GM23338 (cell line): ENCODE results near the gene PCDHGB4. TPM values are rescaled to one million over a fixed set of nuclear protein-coding genes. Genes with fewer than 3 reads are reported as not detected.

Experiments used
- ATAC-seq: fragments of 200-7000 bp; cut with Tn5 transposase; 3 replicates; pipeline ENCODE4 v1.9.1; 2020
- DNase-seq: peaks from one replicate; pipeline ENCODE4 v3.0.0-alpha.2; 2015; ENCODE audit warnings: low spot score
- H2AFZ ChIP-seq: fragments of 200-600 bp; sonication (generic); 2 replicates; pipeline ENCODE4 v1.8.0; 2016; ENCODE audit warnings: antibody characterized with exemption, mild to moderate bottlenecking, moderate library complexity
- H3F3A ChIP-seq: fragments of 200-600 bp; sonication (generic); replicated peaks from 2 replicates; pipeline ENCODE4 v1.8.0; 2017; ENCODE audit warnings: antibody characterized with exemption, mixed run types, low read depth
- H3K27ac ChIP-seq: fragments of 200-600 bp; sonication (generic); 2 replicates; pipeline ENCODE4 v1.6.1; 2016; ENCODE audit warnings: low read depth
- H3K27me3 ChIP-seq: fragments of 200-600 bp; sonication (generic); 2 replicates; pipeline ENCODE4 v1.8.0; 2016; ENCODE audit warnings: mild to moderate bottlenecking, mixed run types, moderate library complexity; ENCODE audit not compliant: insufficient read depth
- H3K36me3 ChIP-seq: fragments of 200-600 bp; sonication (generic); 2 replicates; pipeline ENCODE4 v1.8.0; 2016; ENCODE audit warnings: mild to moderate bottlenecking; ENCODE audit not compliant: insufficient read depth
- H3K4me1 ChIP-seq: fragments of 200-600 bp; sonication (generic); 2 replicates; pipeline ENCODE4 v1.8.0; 2016; ENCODE audit warnings: mild to moderate bottlenecking, moderate library complexity; ENCODE audit not compliant: insufficient read depth
- H3K4me2 ChIP-seq: fragments of 200-600 bp; sonication (generic); 2 replicates; pipeline ENCODE4 v1.7.1; 2017; ENCODE audit warnings: mixed run types
- H3K4me3 ChIP-seq: fragments of 200-600 bp; sonication (generic); 2 replicates; pipeline ENCODE4 v1.6.1; 2016; ENCODE audit warnings: mixed run types
- H3K79me2 ChIP-seq: fragments of 200-600 bp; sonication (generic); replicated peaks from 2 replicates; pipeline ENCODE4 v1.8.0; 2017; ENCODE audit warnings: mild to moderate bottlenecking; ENCODE audit not compliant: insufficient read depth
- H3K9me2 ChIP-seq: fragments of 200-600 bp; sonication (generic); 2 replicates; pipeline ENCODE4 v1.8.0; 2017; ENCODE audit not compliant: insufficient read depth
- H4K20me1 ChIP-seq: fragments of 200-600 bp; sonication (generic); replicated peaks from 2 replicates; pipeline ENCODE4 v1.8.0; 2017; ENCODE audit warnings: mild to moderate bottlenecking; ENCODE audit not compliant: insufficient read depth
- H3K27ac Mint-ChIP-seq: 2 replicates; pipeline ENCODE4 v1.8.0; 2020; ENCODE audit warnings: inconsistent platforms, mild to moderate bottlenecking, moderate library complexity, mixed read lengths
- H3K27me3 Mint-ChIP-seq: 3 replicates; pipeline ENCODE4 v1.8.0; 2022; ENCODE audit warnings: low read depth, mild to moderate bottlenecking, moderate library complexity, mixed read lengths, inconsistent platforms; ENCODE audit not compliant: insufficient read depth, poor library complexity
- H3K36me3 Mint-ChIP-seq: 3 replicates; pipeline ENCODE4 v1.8.0; 2021; ENCODE audit warnings: low read depth, mild to moderate bottlenecking, inconsistent platforms, moderate library complexity, mixed read lengths
- H3K4me1 Mint-ChIP-seq: 3 replicates; pipeline ENCODE4 v1.8.0; 2020; ENCODE audit warnings: mild to moderate bottlenecking, inconsistent platforms, mixed read lengths
- H3K4me3 Mint-ChIP-seq: 3 replicates; pipeline ENCODE4 v1.8.0; 2021; ENCODE audit warnings: moderate library complexity, mild to moderate bottlenecking, inconsistent platforms, mixed read lengths
- H3K9me3 Mint-ChIP-seq: 3 replicates; pipeline ENCODE4 v1.8.0; 2020; ENCODE audit warnings: moderate library complexity, mild to moderate bottlenecking, inconsistent platforms, mixed read lengths
- CREB1 ChIP-seq: fragments of 250-450 bp; sonication (Bioruptor Pico); IDR thresholded peaks from 2 replicates; pipeline ENCODE4 v1.5.0; 2020; ENCODE audit warnings: low read depth, mild to moderate bottlenecking, moderate library complexity
- EZH2 ChIP-seq: fragments of 200-600 bp; sonication (generic); IDR thresholded peaks from one replicate; pipeline ENCODE4 v1.8.0; 2017; ENCODE audit warnings: antibody characterized with exemption, mild to moderate bottlenecking, low read depth; ENCODE audit not compliant: unreplicated experiment
- EZH2phosphoT487 ChIP-seq: fragments of 200-600 bp; sonication (generic); IDR thresholded peaks from one replicate; pipeline ENCODE4 v1.8.1; 2018; ENCODE audit warnings: antibody characterized with exemption; ENCODE audit not compliant: unreplicated experiment
- JUNB ChIP-seq: IDR thresholded peaks from one replicate; pipeline ENCODE4 v1.6.1; 2016; ENCODE audit warnings: antibody characterized with exemption; ENCODE audit not compliant: unreplicated experiment
- NANOG ChIP-seq: IDR thresholded peaks from 2 replicates; pipeline ENCODE4 v1.6.1; 2016; ENCODE audit warnings: antibody characterized with exemption, borderline replicate concordance
- POLR2AphosphoS5 ChIP-seq: IDR thresholded peaks from 2 replicates; pipeline ENCODE4 v1.6.1; 2016; ENCODE audit warnings: antibody characterized with exemption, low read depth
- STAT1 ChIP-seq: IDR thresholded peaks from one replicate; pipeline ENCODE4 v1.6.1; 2016; ENCODE audit warnings: antibody characterized with exemption; ENCODE audit not compliant: unreplicated experiment
- ZNF114 ChIP-seq: fragments of 250-450 bp; sonication (Bioruptor Pico); IDR thresholded peaks from 2 replicates; pipeline ENCODE4 v1.5.0; 2020; ENCODE audit warnings: mild to moderate bottlenecking, moderate library complexity
- ZNF331 ChIP-seq: fragments of 250-450 bp; sonication (Bioruptor Pico); IDR thresholded peaks from 2 replicates; pipeline ENCODE4 v1.5.0; 2020; ENCODE audit warnings: low read depth, mild to moderate bottlenecking, moderate library complexity
- polyA plus RNA-seq: library from polyadenylated mRNA; unstranded; fragments of >200 nt; fragmentation: Nextera tagmentation; extraction: Ambion mirVana; gene quantifications from 2 replicates; pipeline ENCODE4 v1.2.1, GENCODE V29; 2016
- total RNA-seq: library from RNA; depleted of rRNA; stranded (reverse); fragments of >200 nt; shearing (Covaris generic); gene quantifications from 2 replicates; pipeline ENCODE4 v1.2.3, GENCODE V29; 2014
- TF ChIP-seq, protein P1 (sequence below): fragments of 250-450 bp; sonication (Bioruptor Pico); IDR thresholded peaks from 2 replicates; pipeline ENCODE4 v1.5.0; 2020; ENCODE audit warnings: mild to moderate bottlenecking, moderate library complexity
- TF ChIP-seq, protein P2 (sequence below), 2 experiments: fragments of 200-600 bp in 1 of 2; sonication (generic) in 1 of 2; conservative IDR thresholded peaks; 2 replicates each; pipeline versions ENCODE4 v1.5.1 to v1.6.1; 2016 to 2017; ENCODE audit warnings: antibody characterized with exemption in 2 of 2, low read depth in 2 of 2, mild to moderate bottlenecking in 2 of 2, moderate library complexity in 1 of 2
- TF ChIP-seq, protein P3 (sequence below): IDR thresholded peaks from 2 replicates; pipeline ENCODE4 v1.6.1; 2016; ENCODE audit warnings: antibody characterized with exemption
- TF ChIP-seq, protein P4 (sequence below): IDR thresholded peaks from one replicate; pipeline ENCODE4 v1.6.1; 2018; ENCODE audit warnings: antibody characterized with exemption; ENCODE audit not compliant: unreplicated experiment

The PCDHGB4 gene
- total and polyA plus RNA-seq, 2 experiments from 2014 or later = 3.5 to 16.6 TPM

DNA sequence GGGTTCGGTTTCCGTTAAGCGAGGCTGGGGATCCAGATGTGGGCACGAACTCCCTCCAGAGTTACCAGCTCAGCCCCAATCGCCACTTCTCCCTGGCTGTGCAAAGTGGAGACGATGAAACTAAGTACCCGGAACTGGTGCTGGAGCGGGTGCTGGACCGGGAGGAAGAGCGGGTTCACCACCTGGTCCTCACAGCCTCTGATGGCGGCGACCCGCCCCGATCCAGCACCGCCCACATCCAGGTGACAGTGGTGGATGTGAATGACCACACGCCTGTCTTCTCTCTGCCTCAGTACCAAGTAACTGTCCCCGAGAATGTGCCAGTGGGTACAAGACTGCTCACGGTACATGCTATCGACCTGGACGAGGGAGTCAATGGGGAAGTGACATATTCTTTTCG lies 4.2 kb upstream of the PCDHGB4 start:
- H3F3A ChIP-seq = no peaks in the 10 kb centered on the region
- H4K20me1 ChIP-seq = no peaks in the 10 kb centered on the region
- no peaks in the 10 kb centered on the region for H3K9me2 ChIP-seq
- Mint-ChIP-seq H3K4me1 (no peaks in the 10 kb centered on the region), H3K27me3 (peaks cover 10% of the 10 kb centered on the region), H3K27ac (no peak overlapping the region), H3K4me3 (peak overlapping the region; percentile 85), H3K9me3 (peaks cover 58% of the 10 kb centered on the region), H3K36me3 (peaks cover 46% of the 10 kb centered on the region)
- no peak overlapping the region for H3K27ac ChIP-seq
- H3K36me3 ChIP-seq = no peaks in the 10 kb centered on the region
- DNase-seq = no peak
- ATAC-seq = no peak
- H2AFZ ChIP-seq = no peak overlapping the region
- H3K79me2 ChIP-seq = no peaks in the 10 kb centered on the region
- peaks cover 2% of the 10 kb centered on the region; the same call in 1 of the 2 replicates for H3K27me3 ChIP-seq
- 0 out of 2 replicates have a peak, but pooled peaks cover 3% of the 10 kb centered on the region for H3K4me1 ChIP-seq
- H3K4me3 ChIP-seq = no peak overlapping the region
- H3K4me2 ChIP-seq = no peak overlapping the region
- TF ChIP-seq, protein P1, sequence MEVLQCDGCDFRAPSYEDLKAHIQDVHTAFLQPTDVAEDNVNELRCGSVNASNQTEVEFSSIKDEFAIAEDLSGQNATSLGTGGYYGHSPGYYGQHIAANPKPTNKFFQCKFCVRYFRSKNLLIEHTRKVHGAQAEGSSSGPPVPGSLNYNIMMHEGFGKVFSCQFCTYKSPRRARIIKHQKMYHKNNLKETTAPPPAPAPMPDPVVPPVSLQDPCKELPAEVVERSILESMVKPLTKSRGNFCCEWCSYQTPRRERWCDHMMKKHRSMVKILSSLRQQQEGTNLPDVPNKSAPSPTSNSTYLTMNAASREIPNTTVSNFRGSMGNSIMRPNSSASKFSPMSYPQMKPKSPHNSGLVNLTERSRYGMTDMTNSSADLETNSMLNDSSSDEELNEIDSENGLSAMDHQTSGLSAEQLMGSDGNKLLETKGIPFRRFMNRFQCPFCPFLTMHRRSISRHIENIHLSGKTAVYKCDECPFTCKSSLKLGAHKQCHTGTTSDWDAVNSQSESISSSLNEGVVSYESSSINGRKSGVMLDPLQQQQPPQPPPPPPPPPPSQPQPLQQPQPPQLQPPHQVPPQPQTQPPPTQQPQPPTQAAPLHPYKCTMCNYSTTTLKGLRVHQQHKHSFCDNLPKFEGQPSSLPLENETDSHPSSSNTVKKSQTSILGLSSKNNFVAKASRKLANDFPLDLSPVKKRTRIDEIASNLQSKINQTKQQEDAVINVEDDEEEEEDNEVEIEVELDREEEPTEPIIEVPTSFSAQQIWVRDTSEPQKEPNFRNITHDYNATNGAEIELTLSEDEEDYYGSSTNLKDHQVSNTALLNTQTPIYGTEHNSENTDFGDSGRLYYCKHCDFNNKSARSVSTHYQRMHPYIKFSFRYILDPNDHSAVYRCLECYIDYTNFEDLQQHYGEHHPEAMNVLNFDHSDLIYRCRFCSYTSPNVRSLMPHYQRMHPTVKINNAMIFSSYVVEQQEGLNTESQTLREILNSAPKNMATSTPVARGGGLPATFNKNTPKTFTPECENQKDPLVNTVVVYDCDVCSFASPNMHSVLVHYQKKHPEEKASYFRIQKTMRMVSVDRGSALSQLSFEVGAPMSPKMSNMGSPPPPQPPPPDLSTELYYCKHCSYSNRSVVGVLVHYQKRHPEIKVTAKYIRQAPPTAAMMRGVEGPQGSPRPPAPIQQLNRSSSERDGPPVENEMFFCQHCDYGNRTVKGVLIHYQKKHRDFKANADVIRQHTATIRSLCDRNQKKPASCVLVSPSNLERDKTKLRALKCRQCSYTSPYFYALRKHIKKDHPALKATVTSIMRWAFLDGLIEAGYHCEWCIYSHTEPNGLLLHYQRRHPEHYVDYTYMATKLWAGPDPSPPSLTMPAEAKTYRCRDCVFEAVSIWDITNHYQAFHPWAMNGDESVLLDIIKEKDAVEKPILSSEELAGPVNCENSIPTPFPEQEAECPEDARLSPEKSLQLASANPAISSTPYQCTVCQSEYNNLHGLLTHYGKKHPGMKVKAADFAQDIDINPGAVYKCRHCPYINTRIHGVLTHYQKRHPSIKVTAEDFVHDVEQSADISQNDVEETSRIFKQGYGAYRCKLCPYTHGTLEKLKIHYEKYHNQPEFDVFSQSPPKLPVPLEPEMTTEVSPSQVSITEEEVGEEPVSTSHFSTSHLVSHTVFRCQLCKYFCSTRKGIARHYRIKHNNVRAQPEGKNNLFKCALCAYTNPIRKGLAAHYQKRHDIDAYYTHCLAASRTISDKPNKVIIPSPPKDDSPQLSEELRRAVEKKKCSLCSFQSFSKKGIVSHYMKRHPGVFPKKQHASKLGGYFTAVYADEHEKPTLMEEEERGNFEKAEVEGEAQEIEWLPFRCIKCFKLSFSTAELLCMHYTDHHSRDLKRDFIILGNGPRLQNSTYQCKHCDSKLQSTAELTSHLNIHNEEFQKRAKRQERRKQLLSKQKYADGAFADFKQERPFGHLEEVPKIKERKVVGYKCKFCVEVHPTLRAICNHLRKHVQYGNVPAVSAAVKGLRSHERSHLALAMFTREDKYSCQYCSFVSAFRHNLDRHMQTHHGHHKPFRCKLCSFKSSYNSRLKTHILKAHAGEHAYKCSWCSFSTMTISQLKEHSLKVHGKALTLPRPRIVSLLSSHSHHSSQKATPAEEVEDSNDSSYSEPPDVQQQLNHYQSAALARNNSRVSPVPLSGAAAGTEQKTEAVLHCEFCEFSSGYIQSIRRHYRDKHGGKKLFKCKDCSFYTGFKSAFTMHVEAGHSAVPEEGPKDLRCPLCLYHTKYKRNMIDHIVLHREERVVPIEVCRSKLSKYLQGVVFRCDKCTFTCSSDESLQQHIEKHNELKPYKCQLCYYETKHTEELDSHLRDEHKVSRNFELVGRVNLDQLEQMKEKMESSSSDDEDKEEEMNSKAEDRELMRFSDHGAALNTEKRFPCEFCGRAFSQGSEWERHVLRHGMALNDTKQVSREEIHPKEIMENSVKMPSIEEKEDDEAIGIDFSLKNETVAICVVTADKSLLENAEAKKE (CRISPR knock-in tag) = no peak
- no peak for TF ChIP-seq ZNF114 (CRISPR knock-in tag)
- no peak for TF ChIP-seq JUNB
- TF ChIP-seq, protein P2, sequence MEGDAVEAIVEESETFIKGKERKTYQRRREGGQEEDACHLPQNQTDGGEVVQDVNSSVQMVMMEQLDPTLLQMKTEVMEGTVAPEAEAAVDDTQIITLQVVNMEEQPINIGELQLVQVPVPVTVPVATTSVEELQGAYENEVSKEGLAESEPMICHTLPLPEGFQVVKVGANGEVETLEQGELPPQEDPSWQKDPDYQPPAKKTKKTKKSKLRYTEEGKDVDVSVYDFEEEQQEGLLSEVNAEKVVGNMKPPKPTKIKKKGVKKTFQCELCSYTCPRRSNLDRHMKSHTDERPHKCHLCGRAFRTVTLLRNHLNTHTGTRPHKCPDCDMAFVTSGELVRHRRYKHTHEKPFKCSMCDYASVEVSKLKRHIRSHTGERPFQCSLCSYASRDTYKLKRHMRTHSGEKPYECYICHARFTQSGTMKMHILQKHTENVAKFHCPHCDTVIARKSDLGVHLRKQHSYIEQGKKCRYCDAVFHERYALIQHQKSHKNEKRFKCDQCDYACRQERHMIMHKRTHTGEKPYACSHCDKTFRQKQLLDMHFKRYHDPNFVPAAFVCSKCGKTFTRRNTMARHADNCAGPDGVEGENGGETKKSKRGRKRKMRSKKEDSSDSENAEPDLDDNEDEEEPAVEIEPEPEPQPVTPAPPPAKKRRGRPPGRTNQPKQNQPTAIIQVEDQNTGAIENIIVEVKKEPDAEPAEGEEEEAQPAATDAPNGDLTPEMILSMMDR (conservative IDR thresholded peaks at IDR 0.05; ENCODE audit: low read depth in 2 of 2) = no peak
- TF ChIP-seq, protein P3, sequence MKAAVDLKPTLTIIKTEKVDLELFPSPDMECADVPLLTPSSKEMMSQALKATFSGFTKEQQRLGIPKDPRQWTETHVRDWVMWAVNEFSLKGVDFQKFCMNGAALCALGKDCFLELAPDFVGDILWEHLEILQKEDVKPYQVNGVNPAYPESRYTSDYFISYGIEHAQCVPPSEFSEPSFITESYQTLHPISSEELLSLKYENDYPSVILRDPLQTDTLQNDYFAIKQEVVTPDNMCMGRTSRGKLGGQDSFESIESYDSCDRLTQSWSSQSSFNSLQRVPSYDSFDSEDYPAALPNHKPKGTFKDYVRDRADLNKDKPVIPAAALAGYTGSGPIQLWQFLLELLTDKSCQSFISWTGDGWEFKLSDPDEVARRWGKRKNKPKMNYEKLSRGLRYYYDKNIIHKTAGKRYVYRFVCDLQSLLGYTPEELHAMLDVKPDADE = no peak
- TF ChIP-seq CREB1 (CRISPR knock-in tag) = no peak
- TF ChIP-seq EZH2phosphoT487 = no peak
- TF ChIP-seq, protein P4, sequence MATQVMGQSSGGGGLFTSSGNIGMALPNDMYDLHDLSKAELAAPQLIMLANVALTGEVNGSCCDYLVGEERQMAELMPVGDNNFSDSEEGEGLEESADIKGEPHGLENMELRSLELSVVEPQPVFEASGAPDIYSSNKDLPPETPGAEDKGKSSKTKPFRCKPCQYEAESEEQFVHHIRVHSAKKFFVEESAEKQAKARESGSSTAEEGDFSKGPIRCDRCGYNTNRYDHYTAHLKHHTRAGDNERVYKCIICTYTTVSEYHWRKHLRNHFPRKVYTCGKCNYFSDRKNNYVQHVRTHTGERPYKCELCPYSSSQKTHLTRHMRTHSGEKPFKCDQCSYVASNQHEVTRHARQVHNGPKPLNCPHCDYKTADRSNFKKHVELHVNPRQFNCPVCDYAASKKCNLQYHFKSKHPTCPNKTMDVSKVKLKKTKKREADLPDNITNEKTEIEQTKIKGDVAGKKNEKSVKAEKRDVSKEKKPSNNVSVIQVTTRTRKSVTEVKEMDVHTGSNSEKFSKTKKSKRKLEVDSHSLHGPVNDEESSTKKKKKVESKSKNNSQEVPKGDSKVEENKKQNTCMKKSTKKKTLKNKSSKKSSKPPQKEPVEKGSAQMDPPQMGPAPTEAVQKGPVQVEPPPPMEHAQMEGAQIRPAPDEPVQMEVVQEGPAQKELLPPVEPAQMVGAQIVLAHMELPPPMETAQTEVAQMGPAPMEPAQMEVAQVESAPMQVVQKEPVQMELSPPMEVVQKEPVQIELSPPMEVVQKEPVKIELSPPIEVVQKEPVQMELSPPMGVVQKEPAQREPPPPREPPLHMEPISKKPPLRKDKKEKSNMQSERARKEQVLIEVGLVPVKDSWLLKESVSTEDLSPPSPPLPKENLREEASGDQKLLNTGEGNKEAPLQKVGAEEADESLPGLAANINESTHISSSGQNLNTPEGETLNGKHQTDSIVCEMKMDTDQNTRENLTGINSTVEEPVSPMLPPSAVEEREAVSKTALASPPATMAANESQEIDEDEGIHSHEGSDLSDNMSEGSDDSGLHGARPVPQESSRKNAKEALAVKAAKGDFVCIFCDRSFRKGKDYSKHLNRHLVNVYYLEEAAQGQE = no peak
- no peak for TF ChIP-seq ZNF331 (CRISPR knock-in tag)
- no peak for TF ChIP-seq STAT1
- no peak for TF ChIP-seq EZH2
- TF ChIP-seq POLR2AphosphoS5 = no peak
- no peak for TF ChIP-seq NANOG
